Measurements from ENCODE around the gene PAK1. TPM values are rescaled to one million over a fixed set of nuclear protein-coding genes. Genes with fewer than 3 reads are reported as not detected.

Gene PAK1
- polyA plus RNA-seq, 3 donors, result 128 to 195 (median 134) TPM

DNA sequence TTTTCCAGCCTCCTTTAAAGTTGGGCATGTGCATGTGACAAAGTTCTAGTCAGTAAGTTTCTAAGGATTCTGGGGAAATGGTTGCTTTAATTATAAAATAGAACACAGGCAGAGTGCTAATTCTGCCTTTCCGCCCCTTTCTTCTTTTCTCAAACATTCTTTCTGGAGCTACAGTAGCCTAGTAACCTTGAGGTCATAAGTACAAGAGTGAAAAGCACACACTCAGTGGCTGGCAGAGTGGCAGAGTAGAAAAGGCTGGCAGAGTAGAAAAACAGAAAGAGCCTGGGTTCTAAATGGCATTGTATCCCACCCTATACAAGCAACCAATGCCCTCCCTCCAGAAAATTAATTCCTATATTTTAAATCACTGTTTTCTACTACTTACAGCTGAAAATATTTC lies 51.2 kb downstream of the PAK1 start:
- no peak overlapping the region for H3K4me3 Mint-ChIP-seq
- Histone ChIP-seq H3K27me3 (ENCODE audit: control insufficient read depth in 2 of 2, insufficient read depth in 2 of 2, low read length in 2 of 2) (no peaks in the 10 kb centered on the region), H3K36me3 (replicated peaks in 1 of 2; ENCODE audit: control insufficient read depth in 1 of 2, insufficient read depth in 2 of 2, low read length in 2 of 2) (no peaks in the 10 kb centered on the region), H3K9ac (ENCODE audit: insufficient read depth, low read length, poor library complexity, severe bottlenecking) (no peak overlapping the region), H3K79me2 (ENCODE audit: insufficient read depth, low read length) (peaks cover 8% of the 10 kb centered on the region), H3K4me3 (replicated peaks in 1 of 3; ENCODE audit: low read depth in 2 of 3, low read length in 3 of 3) (no peak overlapping the region), H2AFZ (ENCODE audit: insufficient read depth, low read depth, low read length, poor library complexity, severe bottlenecking) (no peak overlapping the region), H3K4me1 (ENCODE audit: control insufficient read depth in 1 of 2, insufficient read depth in 2 of 2, low read length in 2 of 2) (peaks cover 27 to 38% of the 10 kb centered on the region in 2 donors), H3K27ac (ENCODE audit: low read depth in 1 of 2, low read length in 2 of 2) (no peak overlapping the region), H3K9me3 (replicated peaks in 1 of 2; ENCODE audit: control insufficient read depth in 1 of 2, insufficient read depth in 1 of 2, low read length in 2 of 2) (no peaks in the 10 kb centered on the region), H4K20me1 (ENCODE audit: insufficient read depth, low read length) (no peaks in the 10 kb centered on the region), H3K4me2 (replicated peaks; ENCODE audit: extremely low read depth, low read length, poor library complexity, severe bottlenecking) (no peak overlapping the region)
- no peak for DNase-seq
- intact Hi-C loops (cut with micrococcal nuclease), result no loop called here
- H3K27ac Mint-ChIP-seq, result no peak overlapping the region
- TF ChIP-seq, protein P1, sequence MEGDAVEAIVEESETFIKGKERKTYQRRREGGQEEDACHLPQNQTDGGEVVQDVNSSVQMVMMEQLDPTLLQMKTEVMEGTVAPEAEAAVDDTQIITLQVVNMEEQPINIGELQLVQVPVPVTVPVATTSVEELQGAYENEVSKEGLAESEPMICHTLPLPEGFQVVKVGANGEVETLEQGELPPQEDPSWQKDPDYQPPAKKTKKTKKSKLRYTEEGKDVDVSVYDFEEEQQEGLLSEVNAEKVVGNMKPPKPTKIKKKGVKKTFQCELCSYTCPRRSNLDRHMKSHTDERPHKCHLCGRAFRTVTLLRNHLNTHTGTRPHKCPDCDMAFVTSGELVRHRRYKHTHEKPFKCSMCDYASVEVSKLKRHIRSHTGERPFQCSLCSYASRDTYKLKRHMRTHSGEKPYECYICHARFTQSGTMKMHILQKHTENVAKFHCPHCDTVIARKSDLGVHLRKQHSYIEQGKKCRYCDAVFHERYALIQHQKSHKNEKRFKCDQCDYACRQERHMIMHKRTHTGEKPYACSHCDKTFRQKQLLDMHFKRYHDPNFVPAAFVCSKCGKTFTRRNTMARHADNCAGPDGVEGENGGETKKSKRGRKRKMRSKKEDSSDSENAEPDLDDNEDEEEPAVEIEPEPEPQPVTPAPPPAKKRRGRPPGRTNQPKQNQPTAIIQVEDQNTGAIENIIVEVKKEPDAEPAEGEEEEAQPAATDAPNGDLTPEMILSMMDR (IDR thresholded peaks at IDR 0.05), result no peak
- H3K4me1 Mint-ChIP-seq, result peaks cover 38% of the 10 kb centered on the region
- WGBS (ENCODE audit: insufficient coverage), result no CpG with 5 or more reads among the region's 1 CpG
- peaks cover 0 to 2% (median 0%) of the 10 kb centered on the region in 7 donors for H3K9me3 Mint-ChIP-seq
- no peaks in the 10 kb centered on the region for H3K36me3 Mint-ChIP-seq
- peaks cover 0 to 2% (median 0%) of the 10 kb centered on the region in 3 donors for H3K27me3 Mint-ChIP-seq (ENCODE audit: low read depth in 3 of 3)

DNA sequence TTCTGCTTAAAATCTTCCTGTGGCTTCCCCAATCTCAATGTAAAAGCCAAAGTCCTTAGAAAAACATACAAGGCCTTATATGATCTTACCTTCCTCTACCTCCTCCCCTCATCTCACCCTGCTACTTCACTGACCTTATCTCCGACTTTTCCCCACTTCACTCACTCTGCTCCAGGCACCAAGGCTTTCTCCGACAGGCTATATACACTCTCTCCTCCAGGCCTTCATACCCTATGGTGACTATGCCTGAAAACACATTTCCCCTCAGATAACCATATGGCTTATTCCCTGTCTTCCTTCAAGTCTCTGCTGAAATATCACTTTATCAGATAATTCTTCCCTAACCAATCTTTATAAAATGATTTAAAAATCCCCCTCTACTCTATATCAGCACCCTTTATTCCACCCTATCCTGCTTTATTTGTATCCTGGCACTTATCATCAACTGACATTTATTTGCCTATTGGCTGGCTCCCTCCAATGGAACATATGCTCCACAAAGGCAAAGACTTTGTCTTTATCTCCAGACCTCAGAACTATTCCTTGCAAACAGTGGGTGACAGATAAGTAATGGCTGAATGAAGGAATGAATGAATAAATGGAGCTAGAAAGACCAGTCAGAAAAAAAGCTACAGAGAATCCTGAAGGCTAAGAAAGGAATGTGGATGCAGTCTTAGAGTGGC lies 52.7 kb downstream of the PAK1 start:
- no peaks in the 10 kb centered on the region for H3K27me3 ChIP-seq (ENCODE audit: control insufficient read depth in 2 of 2, insufficient read depth in 2 of 2, low read length in 2 of 2)
- Mint-ChIP-seq H3K36me3 (no peaks in the 10 kb centered on the region), H3K4me1 (peaks cover 32% of the 10 kb centered on the region), H3K27me3 (ENCODE audit: low read depth in 3 of 3) (no peaks in the 10 kb centered on the region), H3K4me3 (no peak overlapping the region), H3K9me3 (peaks cover 0 to 2% (median 0%) of the 10 kb centered on the region in 7 donors), H3K27ac (peak overlapping the region in 2 of 7 donors; percentile 4 to 17)
- no peak overlapping the region for H3K4me2 ChIP-seq (replicated peaks; ENCODE audit: extremely low read depth, low read length, poor library complexity, severe bottlenecking)
- no peaks in the 10 kb centered on the region for H4K20me1 ChIP-seq (ENCODE audit: insufficient read depth, low read length)
- 94% methylated on average over 2 of the region's 2 CpGs for WGBS (ENCODE audit: insufficient coverage)
- DNase-seq, result no peak
- peaks cover 27 to 35% of the 10 kb centered on the region in 2 donors for H3K4me1 ChIP-seq (ENCODE audit: control insufficient read depth in 1 of 2, insufficient read depth in 2 of 2, low read length in 2 of 2)
- no peaks in the 10 kb centered on the region for H3K9me3 ChIP-seq (replicated peaks in 1 of 2; ENCODE audit: control insufficient read depth in 1 of 2, insufficient read depth in 1 of 2, low read length in 2 of 2)
- H3K9ac ChIP-seq (ENCODE audit: insufficient read depth, low read length, poor library complexity, severe bottlenecking), result no peak overlapping the region
- TF ChIP-seq, protein P1 (IDR thresholded peaks at IDR 0.05), result no peak
- no peak overlapping the region for H3K4me3 ChIP-seq (replicated peaks in 1 of 3; ENCODE audit: low read depth in 2 of 3, low read length in 3 of 3)
- H3K36me3 ChIP-seq (replicated peaks in 1 of 2; ENCODE audit: control insufficient read depth in 1 of 2, insufficient read depth in 2 of 2, low read length in 2 of 2), result no peaks in the 10 kb centered on the region
- no peak overlapping the region for H2AFZ ChIP-seq (ENCODE audit: insufficient read depth, low read depth, low read length, poor library complexity, severe bottlenecking)
- no peak overlapping the region for H3K27ac ChIP-seq (ENCODE audit: low read depth in 1 of 2, low read length in 2 of 2)
- H3K79me2 ChIP-seq (ENCODE audit: insufficient read depth, low read length), result peaks cover 8% of the 10 kb centered on the region
- intact Hi-C loops (cut with micrococcal nuclease), result no loop called here
